Measurements from ENCODE around the gene NOP56.

Gene NOP56

GRCh38 chr20:2651772-2652723 lies at the start of gene NOP56:
Gene NOP56 (plus strand): TSS chr20:2652632. CDS start chr20:2652661, 29 bp downstream.
- peak; percentile 88 to 96 (median 94) for DNase-seq (ENCODE audit: low read depth in 3 of 3, low spot score in 1 of 3)

DNA sequence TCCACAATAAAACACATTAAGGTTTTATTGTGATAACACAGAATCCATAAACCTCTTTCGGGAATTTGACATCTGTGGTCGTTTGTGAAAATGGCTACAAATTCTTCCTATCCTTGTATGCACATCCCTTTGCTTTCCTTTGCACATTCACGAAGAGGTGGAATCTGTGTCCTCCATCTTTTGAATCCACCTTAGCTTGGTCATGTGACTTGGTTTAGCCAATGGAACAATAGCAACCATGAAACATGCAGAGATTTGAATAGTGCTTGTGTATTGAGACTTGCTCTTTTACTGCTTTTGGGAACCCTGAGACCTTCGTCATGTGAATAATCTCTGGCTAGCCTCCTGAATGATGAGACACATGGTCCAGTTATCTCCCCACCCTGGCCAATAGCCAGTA lies 49.7 kb upstream of the NOP56 start:
- no peak for DNase-seq (ENCODE audit: low read depth in 3 of 3, low spot score in 1 of 3)

DNA sequence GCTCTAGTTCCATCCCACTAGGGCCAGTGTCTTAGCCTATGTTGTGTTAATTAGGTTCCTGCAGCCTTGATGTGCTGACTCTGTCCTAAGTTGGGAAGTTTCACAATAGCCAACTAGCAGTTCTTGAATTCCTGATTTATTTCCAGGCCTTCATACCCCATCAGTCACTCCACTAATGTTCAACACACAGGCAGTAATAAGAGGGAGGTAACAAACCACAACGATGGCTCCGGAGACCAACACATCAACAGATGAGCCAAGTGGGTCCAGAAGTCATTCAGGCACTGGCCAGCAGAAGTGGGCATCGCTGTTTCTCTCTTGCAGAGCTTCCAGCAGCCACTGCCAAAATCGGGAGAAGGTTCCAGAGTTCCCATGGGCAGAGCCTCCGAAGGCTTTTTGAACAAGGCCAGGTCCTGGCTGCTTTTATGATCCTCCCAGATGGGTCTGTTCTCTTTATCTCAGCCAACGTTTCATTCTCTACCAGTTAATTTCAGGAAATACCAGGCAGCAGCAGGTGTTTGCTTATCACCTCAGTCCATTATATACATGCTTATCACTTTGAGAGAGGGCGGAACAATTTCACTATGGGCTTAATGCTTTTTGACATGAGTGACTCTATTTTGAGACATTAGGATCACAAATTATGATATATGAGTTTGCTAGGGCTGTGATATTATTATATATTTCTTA lies 48.5 kb upstream of the NOP56 start:
- no peak for DNase-seq (ENCODE audit: low read depth in 3 of 3, low spot score in 1 of 3)

DNA sequence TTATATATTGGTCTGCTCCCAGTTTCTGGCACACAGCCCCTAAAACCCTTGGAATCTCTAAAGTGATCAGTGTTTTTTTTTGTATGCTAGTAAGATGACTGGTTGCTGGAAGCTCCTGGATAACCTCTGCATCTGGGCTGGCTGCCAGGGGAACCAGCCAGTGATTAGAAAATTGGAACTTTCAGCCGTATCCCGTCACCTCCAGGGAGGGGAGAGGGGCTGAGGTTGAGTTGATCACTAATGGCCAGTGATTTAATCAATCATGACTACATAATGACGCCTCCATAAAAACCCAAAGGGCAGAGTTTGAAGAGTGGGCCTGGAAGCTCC lies 48.0 kb upstream of the NOP56 start:
- DNase-seq (ENCODE audit: low read depth in 3 of 3, low spot score in 1 of 3) = no peak

- DNase-seq (ENCODE audit: low read depth in 3 of 3, low spot score in 1 of 3) = no peak
These were observed 45.9 kb upstream of the NOP56 start for GRCh38 chr20:2606507-2607006.

GRCh38 chr20:2610326-2610725 lies 42.1 kb upstream of the NOP56 start:
- no peak for DNase-seq (ENCODE audit: low read depth in 3 of 3, low spot score in 1 of 3)

- DNase-seq (ENCODE audit: low read depth in 3 of 3, low spot score in 1 of 3) = no peak
These were observed 41.3 kb upstream of the NOP56 start for GRCh38 chr20:2610941-2611720.

DNA sequence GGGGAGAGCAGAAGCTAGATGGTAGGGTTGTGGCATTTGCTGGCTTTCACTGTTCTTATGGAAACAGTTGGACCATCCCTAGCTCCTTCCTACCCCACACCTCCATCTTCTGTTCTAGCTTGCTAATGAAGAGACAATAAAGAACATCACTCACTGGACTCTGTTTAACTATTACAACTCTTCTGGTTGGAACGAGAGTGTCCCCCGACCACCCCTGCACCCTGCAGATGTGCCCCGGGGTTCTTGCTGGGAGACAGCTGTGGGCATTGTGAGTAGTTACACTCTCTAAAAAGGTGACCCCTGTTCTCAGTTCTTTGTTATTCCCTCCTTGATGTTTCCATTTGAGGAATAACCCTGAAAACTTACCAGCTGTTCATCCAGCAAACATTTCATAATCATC lies 40.4 kb upstream of the NOP56 start:
- DNase-seq (ENCODE audit: low read depth in 3 of 3, low spot score in 1 of 3) = no peak

- no peak for DNase-seq (ENCODE audit: low read depth in 3 of 3, low spot score in 1 of 3)
These were observed 35.8 kb upstream of the NOP56 start for GRCh38 chr20:2616634-2617033.

- DNase-seq (ENCODE audit: low read depth in 3 of 3, low spot score in 1 of 3) = no peak
These were observed 35.2 kb upstream of the NOP56 start for GRCh38 chr20:2617099-2617714.

DNA sequence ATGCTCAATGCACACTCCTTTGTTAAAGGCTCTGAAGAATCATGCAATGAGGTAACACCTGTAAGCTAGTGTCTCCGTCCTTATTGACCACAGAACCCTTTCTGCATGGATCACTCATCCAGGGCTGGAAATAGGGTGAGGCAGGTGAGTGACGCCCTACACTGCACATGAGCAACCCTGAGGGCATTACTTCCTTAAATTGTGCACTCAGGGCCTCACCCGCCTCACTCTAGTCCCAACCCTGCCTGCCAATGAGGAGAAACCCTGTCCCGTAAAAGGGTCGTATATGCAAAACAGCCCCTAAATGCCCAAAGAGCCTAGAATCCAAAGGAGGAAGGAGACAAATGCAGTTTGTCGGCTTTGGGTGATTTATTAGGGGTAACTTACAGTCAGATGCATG lies 33.6 kb upstream of the NOP56 start:
- no peak for DNase-seq (ENCODE audit: low read depth in 3 of 3, low spot score in 1 of 3)

- DNase-seq (ENCODE audit: low read depth in 3 of 3, low spot score in 1 of 3) = no peak
These were observed 33.1 kb upstream of the NOP56 start for GRCh38 chr20:2619337-2619736.

DNA sequence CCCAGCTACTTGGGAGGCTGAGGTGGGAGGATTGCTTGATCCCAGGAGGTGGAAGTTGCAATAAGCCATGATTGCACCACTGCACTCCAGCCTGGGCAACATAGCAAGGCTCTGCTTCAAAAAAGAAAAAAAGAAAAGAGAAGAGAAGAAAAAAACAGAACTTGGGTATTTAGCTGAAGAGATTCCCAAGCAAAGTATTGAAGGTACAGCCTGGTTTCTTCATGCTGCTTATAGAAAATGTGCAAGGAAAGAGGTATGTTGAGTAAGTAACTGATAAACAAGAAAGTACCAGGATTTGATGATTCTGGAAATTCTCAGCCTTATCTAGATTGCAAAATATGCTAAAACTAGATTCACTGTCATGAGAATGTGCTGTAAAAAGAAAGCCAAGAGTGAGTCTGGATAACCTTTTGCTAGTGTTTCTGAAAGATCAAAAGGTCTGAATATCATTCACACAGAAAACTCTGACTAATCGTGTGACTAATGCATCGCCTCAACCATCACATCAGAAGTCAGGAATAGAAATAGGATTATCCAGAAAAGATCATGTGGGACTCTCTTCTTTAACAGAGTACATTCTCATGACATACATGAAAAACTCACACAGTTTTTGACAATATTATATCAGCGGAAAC lies 32.4 kb upstream of the NOP56 start:
- DNase-seq (ENCODE audit: low read depth in 3 of 3, low spot score in 1 of 3) = no peak

DNA sequence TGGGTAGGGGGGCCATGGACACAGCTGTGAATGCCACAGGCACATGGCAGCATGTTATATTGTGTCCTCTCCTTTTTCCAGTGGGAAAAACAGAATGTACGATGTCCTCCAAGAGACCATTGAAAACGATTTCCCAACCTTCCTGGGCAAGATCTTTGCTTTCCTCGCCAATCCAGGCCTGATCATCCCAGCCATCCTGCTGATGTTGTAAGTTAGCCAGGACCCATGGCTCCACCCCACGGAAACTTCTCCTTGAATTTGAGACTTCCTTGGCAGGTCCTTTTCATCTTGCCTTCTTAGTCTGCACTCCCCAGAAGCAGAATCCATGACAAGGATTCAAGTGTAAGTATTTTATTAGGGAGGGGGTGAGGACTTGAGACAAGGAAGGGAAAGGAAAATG lies 28.2 kb upstream of the NOP56 start:
- no peak for DNase-seq (ENCODE audit: low read depth in 3 of 3, low spot score in 1 of 3)

DNA sequence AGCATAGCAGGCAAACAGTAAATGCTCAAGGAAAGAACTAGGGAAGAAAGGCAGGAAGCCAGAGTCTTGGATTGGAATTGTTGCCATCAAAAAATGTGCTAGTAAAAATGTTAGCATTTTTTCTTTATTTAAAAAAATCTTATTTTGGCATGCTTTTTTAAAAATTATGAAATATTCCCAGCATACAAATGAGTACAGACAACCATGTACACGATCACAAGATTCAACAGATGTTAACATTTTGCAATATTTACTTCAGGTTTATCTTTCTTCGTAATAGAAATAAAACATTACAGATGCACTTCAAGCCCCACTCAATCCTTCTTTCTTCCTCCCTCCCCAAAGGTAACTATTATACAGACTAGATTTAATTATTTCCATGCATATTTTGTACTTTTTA lies 27.4 kb upstream of the NOP56 start:
- DNase-seq (ENCODE audit: low read depth in 3 of 3, low spot score in 1 of 3) = no peak

- DNase-seq (ENCODE audit: low read depth in 3 of 3, low spot score in 1 of 3) = no peak
These were observed 25.4 kb upstream of the NOP56 start for GRCh38 chr20:2626853-2627541.

- DNase-seq (ENCODE audit: low read depth in 3 of 3, low spot score in 1 of 3) = no peak
These were observed 21.2 kb upstream of the NOP56 start for GRCh38 chr20:2631228-2631627.

DNA sequence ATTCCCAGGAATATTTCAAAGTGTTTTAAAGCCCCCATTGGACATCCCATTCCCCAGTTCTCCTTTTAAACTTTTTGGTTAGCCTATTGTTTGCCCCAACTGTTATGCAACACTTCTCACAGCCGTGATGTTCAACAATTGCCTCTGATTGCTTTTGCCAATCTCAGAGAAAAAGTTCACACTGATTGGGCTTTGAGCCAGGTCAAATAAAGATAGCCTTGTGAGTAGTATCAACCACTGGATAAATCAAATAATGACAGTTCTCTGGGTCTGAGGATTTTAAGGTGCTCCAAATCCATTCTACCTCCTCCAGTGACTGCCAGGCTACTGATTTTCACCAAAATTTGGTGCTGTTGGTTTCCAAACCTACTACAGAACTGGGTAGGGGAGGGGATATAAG lies 19.1 kb upstream of the NOP56 start:
- DNase-seq (ENCODE audit: low read depth in 3 of 3, low spot score in 1 of 3) = no peak

GRCh38 chr20:2637246-2637645 lies 15.2 kb upstream of the NOP56 start:
- no peak for DNase-seq (ENCODE audit: low read depth in 3 of 3, low spot score in 1 of 3)

GRCh38 chr20:2640260-2640659 lies 12.2 kb upstream of the NOP56 start:
- no peak for DNase-seq (ENCODE audit: low read depth in 3 of 3, low spot score in 1 of 3)

Measured in stimulated activated CD4-positive, alpha-beta T cell treated with anti-CD3 and anti-CD28 coated beads, TNF-alpha, amount 100 ng/mL, for 1 hour (primary cell).